K562 (cell line): ENCODE results near the gene EHMT2. TPM values are rescaled to one million over a fixed set of nuclear protein-coding genes. Genes with fewer than 3 reads are reported as not detected.
A peak's percentile ranks its signal among the peaks of the same experiment; 100 is the strongest.

Experiments
- ATAC-seq: fragments of 200-7000 bp; cut with Tn5 transposase; 3 replicates; pipeline ENCODE4 v1.9.1; 2020; ENCODE audit warnings: moderate library complexity
- BruUV-seq: library from RNA; stranded (reverse); fragments of 400-500 nt; replicated peaks from 2 replicates; lab custom pipeline; 2021; lab: Mats Ljungman, UMichigan
- CTCF ChIA-PET: fragments of 300-600 bp; formaldehyde crosslinking; extraction: SDS; loops from one replicate; lab custom pipeline; 2021; ENCODE audit warnings: low intra/inter-chr PET ratio; lab: Yijun Ruan, JAX
- POLR2A ChIA-PET: fragments of 300-600, 350-650 bp; sonication (Branson Sonifier 250); formaldehyde crosslinking; extraction: SDS; loops from one replicate; lab custom pipeline; 2021; ENCODE audit warnings: antibody characterized with exemption, inconsistent platforms; lab: Yijun Ruan, JAX
- DNase-seq, 4 experiments: peaks; one replicate each; pipeline versions ENCODE4 v3.0.0 to v3.0.0-alpha.2; 2011 to 2018; ENCODE audit warnings: low spot score in 3 of 4, mixed read lengths in 3 of 4; ENCODE audit errors: extremely low read depth in 1 of 4
- FAIRE-seq: peaks from 2 replicates; lab custom pipeline; 2011; peaks lifted over from hg19 to GRCh38; lab: Jason Lieb, UNC
- H2AFZ ChIP-seq: 2 replicates; pipeline ENCODE4 v1.6.0; 2011; ENCODE audit warnings: low read depth, low read length, control low read depth, inconsistent platforms
- H3K27ac ChIP-seq: fragments of 200-600 bp; 3 replicates; pipeline ENCODE4 v1.8.0; 2011; ENCODE audit warnings: low read depth, mild to moderate bottlenecking, control low read depth, inconsistent platforms, low read length, moderate library complexity, mixed read lengths; ENCODE audit errors: extremely low read depth
- H3K27me3 ChIP-seq, 2 experiments: fragments of 300-600 bp in 1 of 2; 2 replicates in 1 of 2; 3 replicates in 1 of 2; pipeline versions ENCODE4 v1.6.0 to v1.8.0; 2011; ENCODE audit warnings: inconsistent platforms in 2 of 2, low read length in 2 of 2, mild to moderate bottlenecking in 1 of 2, mixed read lengths in 1 of 2, moderate library complexity in 1 of 2; ENCODE audit not compliant: control insufficient read depth in 2 of 2, insufficient read depth in 2 of 2
- H3K36me3 ChIP-seq: fragments of 300-600 bp; 3 replicates; pipeline ENCODE4 v1.8.0; 2011; ENCODE audit warnings: mild to moderate bottlenecking, low read length, inconsistent platforms; ENCODE audit not compliant: control insufficient read depth, insufficient read depth
- H3K4me1 ChIP-seq, 2 experiments: fragments of 200-600 bp in 1 of 2; replicated peaks in 1 of 2; 2 replicates in 1 of 2; 3 replicates in 1 of 2; pipeline versions ENCODE4 v1.5.1 to v1.8.0; 2011; ENCODE audit warnings: inconsistent platforms in 2 of 2, low read length in 2 of 2, mild to moderate bottlenecking in 1 of 2, mixed read lengths in 1 of 2, moderate library complexity in 1 of 2; ENCODE audit not compliant: control insufficient read depth in 2 of 2, insufficient read depth in 2 of 2
- H3K4me2 ChIP-seq: 2 replicates; pipeline ENCODE4 v1.6.1; 2011; ENCODE audit warnings: low read length, control low read depth, inconsistent platforms, mixed read lengths; ENCODE audit not compliant: insufficient read depth
- H3K4me3 ChIP-seq: fragments of 200-600 bp; sonication (generic), shearing (Covaris generic); 2 replicates; pipeline ENCODE4 v1.5.1; 2016; ENCODE audit warnings: control low read depth, inconsistent platforms
- H3K79me2 ChIP-seq: fragments of 200-600 bp; 3 replicates; pipeline ENCODE4 v1.8.0; 2011; ENCODE audit warnings: low read length, inconsistent platforms; ENCODE audit not compliant: control insufficient read depth, insufficient read depth
- H3K9ac ChIP-seq, 2 experiments: 2 replicates each; pipeline versions ENCODE4 v1.6.0 to v1.6.1; 2011; ENCODE audit warnings: low read depth in 2 of 2, low read length in 2 of 2, control low read depth in 1 of 2, inconsistent platforms in 1 of 2, mild to moderate bottlenecking in 1 of 2, mixed read lengths in 1 of 2; ENCODE audit not compliant: insufficient read depth in 1 of 2
- H3K9me1 ChIP-seq: one replicate; pipeline ENCODE4 v1.6.0; 2011; ENCODE audit warnings: inconsistent platforms, mild to moderate bottlenecking, low read length, moderate library complexity; ENCODE audit not compliant: control insufficient read depth, insufficient read depth
- H3K9me3 ChIP-seq: replicated peaks from 2 replicates; pipeline ENCODE4 v1.5.1; 2011; ENCODE audit warnings: low read depth, low read length, inconsistent platforms; ENCODE audit not compliant: control insufficient read depth, insufficient read depth
- H4K20me1 ChIP-seq: replicated peaks from 2 replicates; pipeline ENCODE4 v1.6.1; 2011; ENCODE audit warnings: low read length, inconsistent platforms, mixed read lengths; ENCODE audit not compliant: control insufficient read depth, insufficient read depth
- BCOR ChIP-seq: fragments of 450-650 bp; IDR thresholded peaks from 2 replicates; pipeline ENCODE4 v1.6.1; 2016
- BRD4 ChIP-seq: fragments of 200-600 bp; sonication (generic); IDR thresholded peaks from 2 replicates; pipeline ENCODE4 v1.6.1; 2017; ENCODE audit warnings: inconsistent platforms
- ELF4 ChIP-seq: fragments of 450-650 bp; formaldehyde crosslinking; IDR thresholded peaks from 2 replicates; pipeline ENCODE4 v1.4.0; 2022; ENCODE audit warnings: missing genetic modification characterization
- HLTF ChIP-seq: fragments of 450-650 bp; IDR thresholded peaks from 2 replicates; pipeline ENCODE4 v1.6.1; 2016
- MYC ChIP-seq, 2 experiments: fragments of 250-450 bp in 1 of 2; sonication (Bioruptor Pico) in 1 of 2; IDR thresholded peaks; 2 replicates each; pipeline versions ENCODE4 v1.5.1 to v1.6.1; 2012 to 2021; ENCODE audit warnings: low read depth in 2 of 2, borderline replicate concordance in 1 of 2, improper control_type of control experiment in 1 of 2, low read length in 1 of 2, mild to moderate bottlenecking in 1 of 2, moderate library complexity in 1 of 2
- SAFB ChIP-seq: fragments of 200-400 bp; formaldehyde crosslinking; IDR thresholded peaks from 2 replicates; pipeline ENCODE4 v1.6.1; 2017; ENCODE audit warnings: low read depth, low read length, borderline replicate concordance
- SIN3B ChIP-seq: fragments of 450-650 bp; IDR thresholded peaks from 2 replicates; pipeline ENCODE4 v1.6.1; 2017; ENCODE audit warnings: low read depth, mild to moderate bottlenecking, moderate library complexity
- SMAD3 ChIP-seq: fragments of 450-650 bp; formaldehyde crosslinking; conservative IDR thresholded peaks from 2 replicates; pipeline ENCODE4 v1.4.0; 2020; ENCODE audit warnings: mild to moderate bottlenecking
- SRF ChIP-seq, 2 experiments: fragments of 250-450, 450-650 bp in 1 of 2; sonication (Bioruptor Pico) in 1 of 2; sonication (generic) in 1 of 2; formaldehyde crosslinking; IDR thresholded peaks; 2 replicates each; pipeline versions ENCODE4 v1.5.0 to v1.5.1; 2020 to 2022; ENCODE audit warnings: mild to moderate bottlenecking in 1 of 2, missing genetic modification reagents in 1 of 2
- XRCC4 ChIP-seq: IDR thresholded peaks from one replicate; pipeline ENCODE4 v1.6.1; 2011; ENCODE audit not compliant: insufficient read depth, insufficient read length; ENCODE audit errors: extremely low read depth
- ZNF146 ChIP-seq: IDR thresholded peaks from one replicate; pipeline ENCODE4 v1.6.1; 2018; ENCODE audit warnings: missing compliant biosample characterization; ENCODE audit not compliant: unreplicated experiment
- ZNF239 ChIP-seq: fragments of 250-450 bp; sonication (Bioruptor Pico); IDR thresholded peaks from 2 replicates; pipeline ENCODE4 v1.4.0; 2020; ENCODE audit warnings: mild to moderate bottlenecking
- ZNF263 ChIP-seq: sonication (generic); formaldehyde crosslinking; IDR thresholded peaks from 2 replicates; pipeline ENCODE4 v1.8.0; 2022; ENCODE audit warnings: mild to moderate bottlenecking, missing genetic modification reagents, borderline replicate concordance
- ZNF384 ChIP-seq: IDR thresholded peaks from 2 replicates; pipeline ENCODE4 v1.6.1; 2012; ENCODE audit warnings: low read depth, low read length, improper control_type of control experiment
- ZNF586 ChIP-seq: fragments of 450-650 bp; formaldehyde crosslinking; conservative IDR thresholded peaks from 2 replicates; pipeline ENCODE4 v1.4.0; 2020; ENCODE audit warnings: mild to moderate bottlenecking, moderate library complexity
- WGBS: fragments of 100-300 bp; shearing (Covaris generic); methylation state at CpG from one replicate; pipeline ENCODE4 v1.1.6; 2016; ENCODE audit warnings: low coverage, mixed read lengths; ENCODE audit not compliant: insufficient coverage; ENCODE audit errors: missing lambda C conversion rate; 5-methylcytosine and 5-hydroxymethylcytosine counted together
- in situ Hi-C: fragments of 300-500 bp; cut with MboI; formaldehyde crosslinking; loops from 4 replicates; pipeline ENCODE4 v1.15.0; 2018; ENCODE audit warnings: inconsistent platforms, mixed read lengths
- intact Hi-C: fragments of 100-400 bp; cut with micrococcal nuclease; formaldehyde crosslinking; loops from 2 replicates; pipeline ENCODE4 v1.14.2; 2022
- polyA plus RNA-seq, 8 experiments: library from polyadenylated mRNA; depleted of rRNA in 4 of 8; stranded (reverse) in 5 of 8; unstranded in 3 of 8; fragments of >200 nt; fragmentation: Nextera tagmentation in 2 of 8; fragmentation: Illumina TruSeq in 1 of 8; extraction: Ambion mirVana in 2 of 8; extraction: Trizol in 1 of 8; gene quantifications; 2 replicates each; pipeline versions ENCODE4 v1.2.1 to v1.2.3, GENCODE V29; 2011 to 2014; ENCODE audit warnings: inconsistent platforms in 1 of 8, missing spikeins in 1 of 8
- total RNA-seq, 7 experiments: library from RNA; depleted of rRNA in 6 of 7; stranded (reverse); fragments of >200 nt in 6 of 7; fragmentation: Illumina TruSeq in 2 of 7; extraction: Trizol in 2 of 7; gene quantifications; 2 replicates each; pipeline versions ENCODE4 v1.2.1 to v1.2.3, GENCODE V29; 2011 to 2021; ENCODE audit warnings: low replicate concordance in 1 of 7
- TF ChIP-seq, protein P1 (sequence below): sonication (generic); formaldehyde crosslinking; IDR thresholded peaks from 2 replicates; pipeline ENCODE4 v1.8.1; 2022; ENCODE audit warnings: missing genetic modification reagents

EHMT2 gene
- total and polyA plus RNA-seq, 9 of the 15 experiments (the other 6 are each of a cell fraction or from before 2014, with no cell fraction given) = 2.1 to 63.8 (median 38.5) TPM

DNA sequence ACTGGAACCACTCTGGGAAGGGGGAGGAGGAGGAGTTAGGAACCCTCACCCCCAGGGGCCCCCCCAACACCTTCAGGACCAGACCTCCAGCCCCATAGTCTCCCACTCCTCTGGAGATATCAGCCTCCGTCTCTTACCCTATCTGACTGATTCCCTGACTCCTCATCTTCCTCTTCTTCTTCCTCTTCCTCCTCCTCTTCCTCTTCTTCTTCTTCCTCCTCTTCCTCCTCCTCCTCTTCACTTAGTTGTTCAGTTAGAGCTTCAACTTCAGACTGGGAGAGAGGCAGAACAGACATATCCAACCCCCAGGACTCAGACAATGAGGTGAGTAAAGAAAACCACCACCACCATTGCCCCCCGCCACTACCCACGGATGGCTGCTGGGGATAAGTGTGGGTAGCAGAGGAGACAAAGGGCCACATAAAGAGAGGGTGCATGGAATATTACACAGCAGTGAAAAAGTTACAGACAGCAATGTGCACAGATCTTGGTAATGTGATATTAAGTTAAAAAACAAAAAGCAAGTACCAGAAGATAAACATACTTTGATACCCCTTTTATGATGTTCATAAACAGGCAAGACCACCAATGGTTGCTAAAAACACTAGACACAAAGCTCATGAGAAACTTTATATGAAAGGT is 8.0 kb downstream of the EHMT2 start:
- POLR2A ChIA-PET = interaction anchor here (1.1 to 1.3 kb wide), 3 partner anchors 9 to 27 kb away, joined by 3 to 4 read pairs (median 3); partner anchors contain the start of gene NEU1
- no peak overlapping the region for H2AFZ ChIP-seq
- ATAC-seq = peak; percentile 17; the same call in 2 of the 3 replicates
- TF ChIP-seq SAFB (no peak), SRF (CRISPR knock-in tag; IDR thresholded peaks at IDR 0.05) (no peak), XRCC4 (no peak), BCOR (0 out of 2 replicates have a peak, but pooled peaks have one; percentile 24), BRD4 (no peak), ZNF263 (CRISPR knock-in tag) (peak; percentile 50; the same call in 1 of the 2 replicates), SIN3B (no peak), ZNF384 (no peak), ZNF146 (peak; percentile 90), SMAD3 (CRISPR knock-in tag) (no peak), ELF4 (0 out of 2 replicates have a peak, but pooled peaks have one; percentile 34), ZNF239 (CRISPR knock-in tag) (peak; percentile 26; the same call in 1 of the 2 replicates), MYC (IDR thresholded peaks at IDR 0.05; ENCODE audit: low read depth, low read length) (no peak), MYC (CRISPR knock-in tag; IDR thresholded peaks at IDR 0.05; ENCODE audit: borderline replicate concordance, low read depth) (no peak), ZNF586 (no peak), HLTF (no peak)
- TF ChIP-seq, protein P1, sequence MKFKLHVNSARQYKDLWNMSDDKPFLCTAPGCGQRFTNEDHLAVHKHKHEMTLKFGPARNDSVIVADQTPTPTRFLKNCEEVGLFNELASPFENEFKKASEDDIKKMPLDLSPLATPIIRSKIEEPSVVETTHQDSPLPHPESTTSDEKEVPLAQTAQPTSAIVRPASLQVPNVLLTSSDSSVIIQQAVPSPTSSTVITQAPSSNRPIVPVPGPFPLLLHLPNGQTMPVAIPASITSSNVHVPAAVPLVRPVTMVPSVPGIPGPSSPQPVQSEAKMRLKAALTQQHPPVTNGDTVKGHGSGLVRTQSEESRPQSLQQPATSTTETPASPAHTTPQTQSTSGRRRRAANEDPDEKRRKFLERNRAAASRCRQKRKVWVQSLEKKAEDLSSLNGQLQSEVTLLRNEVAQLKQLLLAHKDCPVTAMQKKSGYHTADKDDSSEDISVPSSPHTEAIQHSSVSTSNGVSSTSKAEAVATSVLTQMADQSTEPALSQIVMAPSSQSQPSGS (CRISPR knock-in tag) = no peak
- TF ChIP-seq, all 486 proteins: peak for 5
- H3K4me2 ChIP-seq = no peak overlapping the region
- no peaks in the 10 kb centered on the region for H3K79me2 ChIP-seq
- in situ Hi-C loops = no loop called here
- WGBS = 91% methylated on average over 3 of the region's 3 CpGs
- no peaks in the 10 kb centered on the region for H4K20me1 ChIP-seq
- H3K27ac ChIP-seq = no peak overlapping the region
- no peaks in the 10 kb centered on the region for H3K9me1 ChIP-seq
- H3K9me3 ChIP-seq = no peaks in the 10 kb centered on the region
- FAIRE-seq = no peak
- no TSS peak for BruUV-seq
- H3K4me1 ChIP-seq = peaks cover 0 to 23% of the 10 kb centered on the region in 2 experiments; a peak in 1 of 5 replicates
- CTCF ChIA-PET = interaction anchor here (0.5 kb wide), 1 partner anchor 95 kb away, joined by 3 read pairs; no protein-coding TSS in a partner anchor
- intact Hi-C loops = no loop called here
- no peak for DNase-seq
- H3K9ac ChIP-seq = no peak overlapping the region
- no peak overlapping the region for H3K4me3 ChIP-seq
- peaks cover 87% of the 10 kb centered on the region for H3K36me3 ChIP-seq
- H3K27me3 ChIP-seq = no peaks in the 10 kb centered on the region
